ENCODE results near the gene MMP11.

MMP11 gene

GRCh38 chr22:23833017-23833751 lies 60.5 kb downstream of the MMP11 start:
- no peak for DNase-seq
